HG03280 (cell line): ENCODE data around the gene DMC1.

Source experiments
- ATAC-seq: cut with Tn5 transposase; IDR thresholded peaks from one replicate; pipeline ENCODE4 v1.9.1; 2021; ENCODE audit warnings: mild to moderate bottlenecking, moderate library complexity; ENCODE audit not compliant: unreplicated experiment

DMC1 gene

DNA sequence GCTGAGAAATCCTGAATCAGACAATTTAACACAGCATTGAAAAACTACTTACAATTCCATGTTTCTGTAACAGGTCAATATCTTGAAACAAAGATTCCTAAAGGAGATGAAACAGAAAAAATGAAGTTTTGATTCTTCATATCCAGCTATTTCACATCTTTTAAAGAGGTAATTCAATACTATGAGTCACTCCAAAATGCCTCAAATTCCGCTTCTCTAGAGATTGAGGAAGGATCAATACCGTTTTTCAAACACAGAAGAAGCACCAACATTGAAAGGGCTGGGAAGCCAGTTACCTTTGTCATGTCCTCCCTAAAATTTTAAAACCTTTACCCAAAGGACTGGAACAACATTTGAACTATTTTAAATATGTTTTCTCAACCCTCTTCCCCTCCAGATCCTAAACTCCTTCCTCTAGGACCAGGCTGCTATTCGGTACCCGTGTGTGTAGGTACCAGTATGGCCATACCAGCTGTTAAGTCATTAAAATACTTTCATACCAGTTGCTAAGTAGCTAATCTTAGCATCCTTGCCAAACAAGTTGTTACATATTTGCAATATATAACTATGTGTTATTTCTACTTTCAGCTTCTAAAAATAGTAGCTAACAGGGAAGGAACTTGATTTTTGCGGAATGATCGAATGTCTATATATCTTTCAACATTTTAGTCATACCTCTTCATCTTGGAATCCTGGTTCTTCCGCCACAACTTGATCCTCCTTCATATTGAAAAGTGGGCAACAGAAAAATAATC lies 2.3 kb downstream of the DMC1 start:
- ATAC-seq = no peak

DNA sequence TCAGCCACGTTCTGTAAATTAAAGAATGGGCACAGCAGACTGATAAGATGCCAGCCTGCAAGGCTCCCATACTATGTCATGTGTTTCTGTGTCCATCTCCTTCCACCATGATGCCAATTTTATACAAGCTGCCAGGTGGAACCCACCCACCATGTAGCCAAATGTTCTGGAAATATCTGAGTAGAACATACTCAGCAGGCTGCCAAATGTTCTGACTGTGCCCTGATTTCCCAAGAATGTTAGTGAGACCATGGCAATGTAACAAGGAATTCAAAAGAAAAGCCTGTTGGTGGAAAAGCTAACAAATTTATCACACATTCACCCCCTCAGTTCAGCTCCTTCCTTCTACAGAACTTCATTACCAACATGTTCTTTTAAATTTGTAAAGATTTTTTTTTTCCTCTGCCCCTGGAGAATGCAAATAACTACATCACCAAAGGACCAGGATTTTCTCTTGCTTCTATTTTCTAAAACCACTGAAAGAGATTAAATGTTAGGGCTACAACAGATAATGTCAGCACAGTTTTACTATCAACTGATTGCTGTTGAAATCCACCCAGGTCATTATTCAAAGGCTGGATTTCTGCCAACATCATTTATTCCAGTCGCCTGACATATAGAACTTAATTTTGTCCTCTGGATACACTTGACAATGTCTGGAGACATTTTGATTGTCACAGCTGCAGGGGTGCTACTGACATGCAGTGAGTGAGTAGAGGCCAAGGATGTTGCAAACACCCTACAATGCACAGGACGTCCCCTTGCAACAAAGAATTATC lies 3.1 kb downstream of the DMC1 start:
- ATAC-seq = no peak

DNA sequence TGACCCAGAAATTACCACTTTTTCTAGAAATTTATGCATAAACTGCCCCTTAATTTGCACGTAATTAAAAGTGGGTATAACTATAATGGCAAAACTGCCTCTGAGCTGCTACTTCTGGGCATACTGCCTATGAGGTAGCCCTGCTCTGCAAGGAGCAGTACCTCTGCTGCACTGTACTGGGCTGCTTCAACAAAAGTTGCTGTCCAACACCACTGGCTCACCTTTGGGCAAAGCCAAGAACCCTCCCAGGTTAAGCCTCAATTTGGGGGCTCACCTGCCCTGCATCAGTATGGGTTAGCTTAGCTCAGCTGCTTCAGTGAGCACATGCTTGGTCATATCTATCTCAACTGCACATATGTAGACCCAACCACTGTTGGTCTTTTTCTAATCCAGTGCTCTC lies 4.5 kb downstream of the DMC1 start:
- ATAC-seq = no peak

DNA sequence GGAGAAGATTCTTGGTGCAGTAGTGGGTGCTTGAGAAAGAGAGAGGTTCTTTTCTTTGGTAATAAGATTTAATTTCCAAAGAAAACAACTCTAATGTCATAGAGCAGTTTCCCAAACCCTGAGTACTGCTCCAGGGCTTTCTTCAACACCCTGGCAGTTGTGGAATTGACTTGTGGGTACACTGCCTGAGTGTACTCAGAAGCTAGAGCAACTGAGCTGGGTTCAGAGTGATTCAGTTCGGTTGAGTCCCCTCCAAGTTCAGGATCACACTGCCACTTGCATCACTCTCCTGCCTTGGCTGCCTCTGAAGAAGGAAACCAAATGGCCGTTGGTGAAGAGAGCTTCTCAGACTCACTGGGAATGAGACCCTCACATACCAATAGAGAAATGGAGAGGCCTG lies 5.3 kb downstream of the DMC1 start:
- no peak for ATAC-seq

DNA sequence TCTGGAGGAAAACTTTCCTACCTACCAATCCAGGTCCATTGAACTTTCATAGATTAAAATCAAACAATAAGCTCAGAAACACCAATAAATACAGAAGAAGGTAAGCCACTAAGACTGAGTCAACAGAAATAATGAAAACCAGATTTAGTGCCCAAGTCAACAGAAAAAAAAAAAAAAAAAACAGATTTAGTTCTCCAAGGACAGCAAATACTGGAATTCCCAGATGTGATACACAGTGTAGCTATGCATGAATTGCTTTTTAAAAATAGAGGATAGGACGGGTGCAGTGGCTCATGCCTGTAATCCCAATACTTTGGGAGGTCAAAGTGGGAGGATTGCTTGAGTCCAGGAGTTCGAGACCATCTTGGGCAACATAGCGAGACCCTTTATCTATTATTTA lies 15.7 kb downstream of the DMC1 start:
- ATAC-seq = no peak

DNA sequence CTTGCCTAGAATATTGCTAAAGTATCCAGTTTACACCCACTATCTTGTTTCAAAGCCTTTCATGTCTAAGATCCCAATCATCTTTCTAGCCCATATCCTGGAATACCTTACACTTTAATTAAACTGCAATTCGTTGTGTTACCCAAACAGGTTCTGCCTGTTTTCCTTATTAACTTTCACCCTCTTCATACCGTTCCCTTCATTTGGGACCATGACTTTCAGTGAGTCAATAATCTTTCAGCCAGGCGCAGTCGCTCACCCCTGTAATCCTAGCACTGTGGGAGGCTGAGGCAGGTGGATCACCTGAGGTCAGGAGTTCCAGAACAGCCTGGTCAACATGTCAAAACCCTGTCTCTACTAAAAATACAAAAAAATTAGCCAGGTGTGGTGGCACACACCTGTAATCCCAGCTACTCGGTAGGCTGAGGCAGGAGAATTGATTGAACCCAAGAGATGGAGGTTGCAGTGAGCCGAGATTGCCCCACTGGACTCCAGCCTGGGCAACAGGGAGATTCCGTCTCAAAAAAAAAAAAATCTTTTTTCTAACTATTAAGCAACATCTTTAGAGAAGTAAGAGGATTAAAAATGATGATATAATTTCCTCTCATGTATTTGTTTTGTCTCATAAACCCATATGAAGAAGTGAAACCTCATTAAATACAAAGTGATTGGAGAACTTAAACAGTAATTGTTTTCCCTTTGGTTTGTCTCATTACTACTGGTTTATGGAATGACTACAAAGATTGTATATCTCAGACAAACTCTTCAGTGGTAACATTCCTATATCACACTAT lies 20.7 kb downstream of the DMC1 start:
- ATAC-seq = no peak

DNA sequence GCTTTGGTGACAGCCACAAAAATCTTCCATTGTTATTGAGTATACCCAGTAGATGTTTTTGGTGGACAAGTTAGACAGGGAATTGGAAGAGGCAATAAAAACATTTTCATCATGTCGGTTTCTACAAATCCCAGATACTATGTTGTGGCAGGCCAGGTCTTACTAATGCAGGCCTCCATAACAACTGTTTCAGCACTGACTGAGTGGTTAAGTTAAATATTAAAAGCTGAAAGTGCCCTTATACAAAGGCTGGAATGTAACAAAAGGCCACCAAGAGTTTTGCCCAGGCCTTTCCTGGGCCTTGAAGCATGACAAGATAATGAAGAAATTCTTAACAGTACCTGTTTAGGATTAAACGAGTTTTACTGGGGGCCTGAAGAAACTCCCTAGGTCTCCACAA lies 29.3 kb downstream of the DMC1 start:
- ATAC-seq = no peak

DNA sequence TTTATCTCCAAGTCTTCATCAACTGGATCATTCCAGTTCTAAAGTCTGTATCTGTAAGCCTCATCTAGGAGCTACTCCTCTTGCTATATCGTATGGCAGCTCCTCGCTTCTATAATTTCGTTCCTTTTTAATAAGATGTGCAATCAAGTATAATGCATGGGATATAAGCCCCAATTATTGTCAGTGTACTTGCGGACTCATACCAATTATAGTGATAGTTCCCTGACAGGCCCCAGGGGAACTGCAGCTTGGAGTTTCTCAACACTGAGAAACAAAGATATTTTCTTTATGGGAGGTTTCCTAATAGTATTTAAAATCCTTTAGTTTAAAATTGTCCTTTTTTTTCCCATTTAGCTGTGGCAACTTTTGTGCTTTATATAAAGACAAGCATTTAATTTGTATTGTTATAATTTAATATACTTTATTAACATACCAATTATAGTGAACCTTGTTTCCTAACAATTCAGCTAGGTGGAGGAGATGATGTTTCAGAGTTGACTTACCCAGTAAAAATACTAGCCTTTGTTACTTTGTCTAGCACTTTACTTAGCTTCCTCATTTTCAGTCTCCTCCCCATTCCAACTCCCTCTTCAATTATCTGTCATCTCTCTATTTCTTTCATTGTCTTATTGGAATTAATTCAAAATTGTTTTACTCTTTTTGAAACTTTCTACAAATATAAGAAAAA lies 38.6 kb downstream of the DMC1 start:
- ATAC-seq = no peak

DNA sequence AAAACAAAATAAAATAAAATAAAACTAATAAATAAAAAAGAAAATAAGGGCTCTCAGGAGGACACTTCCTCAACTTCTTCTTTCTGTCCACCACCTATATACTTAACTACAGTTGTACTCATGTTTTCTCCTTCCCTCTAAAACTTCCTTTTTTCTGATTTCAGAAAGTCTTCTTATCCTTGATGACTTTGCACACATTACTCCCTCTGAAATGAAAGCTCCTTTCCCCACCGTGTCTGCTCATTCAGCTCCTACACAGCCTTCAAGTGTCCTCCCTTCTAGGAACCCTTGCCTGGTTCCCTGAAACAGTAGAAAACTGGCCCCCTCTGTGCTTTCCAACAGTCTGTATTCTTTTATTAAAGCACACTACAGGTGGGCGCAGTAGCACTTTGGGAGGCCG lies 45.6 kb downstream of the DMC1 start:
- ATAC-seq = no peak

DNA sequence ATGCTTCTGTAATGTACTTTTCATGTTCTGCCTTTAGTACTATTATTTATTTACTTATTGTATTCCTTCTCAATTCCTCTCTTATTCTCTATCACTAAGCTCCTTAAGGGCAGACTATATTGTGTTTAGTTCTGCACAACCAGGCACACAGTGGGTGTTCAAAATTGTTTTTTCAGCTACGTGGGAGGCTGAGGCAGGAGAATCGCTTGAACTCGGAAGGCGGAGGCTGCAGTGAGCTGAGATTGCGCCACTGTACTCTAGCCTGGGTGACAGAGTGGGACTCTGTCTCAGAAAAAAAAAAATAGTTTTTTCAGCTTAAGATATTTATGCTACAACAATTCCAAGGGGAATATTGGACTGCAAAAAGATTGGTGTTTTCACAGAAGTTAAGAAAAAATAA lies 46.5 kb downstream of the DMC1 start:
- no peak for ATAC-seq

DNA sequence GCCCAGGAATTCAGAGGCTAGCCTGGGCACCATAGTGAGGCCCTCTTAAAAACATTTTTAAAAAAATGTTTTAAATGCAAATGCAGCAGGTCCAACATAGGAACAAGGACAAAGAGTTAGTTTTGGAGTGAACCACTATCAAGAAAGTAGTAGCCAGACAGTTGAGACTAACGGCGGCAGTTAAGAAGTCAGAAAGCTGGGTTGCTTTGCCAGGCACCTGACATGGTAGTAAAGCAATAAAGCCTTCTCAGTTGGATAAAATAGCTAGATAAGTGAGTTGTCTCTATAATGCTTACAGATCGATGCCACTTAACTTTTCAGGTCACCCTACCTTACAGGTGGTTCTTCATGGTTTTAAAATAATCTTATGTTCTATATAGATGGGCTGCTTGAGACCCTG lies 47.0 kb downstream of the DMC1 start:
- ATAC-seq = no peak

DNA sequence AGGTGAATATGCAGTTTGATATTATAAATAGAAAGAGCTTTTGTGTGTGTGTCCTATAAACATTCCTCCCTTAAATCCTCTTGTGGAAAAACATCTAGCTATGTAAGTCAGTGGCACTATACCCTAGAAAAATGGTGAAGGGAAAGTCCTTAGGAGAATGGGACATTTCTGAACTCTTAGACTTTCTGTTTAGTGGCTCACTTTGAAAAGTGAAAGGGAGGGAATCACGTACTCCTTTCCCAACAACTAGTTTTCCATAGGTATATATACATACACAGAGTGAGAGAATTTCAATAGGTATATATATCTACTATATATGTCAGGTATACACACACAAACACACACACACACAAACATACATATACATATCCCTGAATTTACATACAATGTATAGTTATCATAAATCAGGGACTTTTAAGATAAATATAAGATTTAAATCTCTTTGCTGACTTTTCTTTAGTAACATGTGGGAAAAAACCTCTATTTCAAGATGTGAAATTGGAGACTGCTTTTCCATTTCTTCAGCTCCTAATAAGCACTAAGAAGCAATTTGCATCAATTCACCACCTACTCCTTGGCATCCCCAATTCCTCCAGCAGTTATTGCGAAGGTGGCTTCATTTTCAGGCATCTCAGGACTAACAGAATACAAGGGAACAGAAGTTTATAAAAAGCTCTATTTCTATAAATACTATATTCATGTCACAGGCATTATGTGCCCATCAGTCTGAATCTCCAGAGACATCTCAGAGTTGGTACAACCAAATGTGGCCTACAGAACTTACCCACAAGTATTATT lies 50.3 kb downstream of the DMC1 start:
- ATAC-seq = no peak

DNA sequence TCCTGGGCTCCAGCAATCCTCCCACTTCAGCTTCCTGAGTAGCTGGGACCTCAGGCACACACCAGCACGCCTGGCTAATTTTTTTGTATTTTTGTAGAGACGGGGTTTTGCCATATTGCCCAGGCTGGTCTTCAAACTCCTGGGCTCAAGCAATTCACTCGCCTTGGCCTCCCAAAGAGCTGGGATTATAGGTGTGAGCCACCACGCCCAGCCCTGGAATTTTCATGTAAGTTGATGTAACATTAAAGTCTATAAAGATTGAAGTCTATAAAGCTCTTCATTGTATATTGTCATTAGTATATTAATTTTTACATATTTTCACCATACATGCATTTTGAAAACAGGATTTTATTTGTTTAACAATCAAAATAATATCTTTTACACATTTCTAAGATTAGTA lies 51.4 kb downstream of the DMC1 start:
- no peak for ATAC-seq

DNA sequence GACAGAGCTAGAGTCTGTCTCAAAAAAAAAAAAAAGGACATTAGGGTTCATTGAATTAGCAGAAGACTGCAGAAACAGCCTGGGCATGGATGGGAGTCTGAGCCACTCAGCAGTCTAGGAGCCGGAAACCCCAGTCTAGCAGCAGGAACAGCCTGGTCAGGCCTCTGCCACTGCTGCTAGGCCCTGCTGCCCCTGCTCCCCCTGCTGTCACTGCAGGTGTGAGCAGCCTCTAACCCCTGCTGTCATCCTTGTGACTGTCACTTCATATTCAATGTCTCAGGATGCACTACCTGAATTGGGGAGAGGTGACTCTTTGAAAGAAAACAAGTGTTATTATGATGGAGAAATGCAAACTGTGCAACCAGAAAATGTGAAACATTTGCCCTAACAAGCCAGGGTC lies 56.9 kb downstream of the DMC1 start:
- ATAC-seq = no peak

DNA sequence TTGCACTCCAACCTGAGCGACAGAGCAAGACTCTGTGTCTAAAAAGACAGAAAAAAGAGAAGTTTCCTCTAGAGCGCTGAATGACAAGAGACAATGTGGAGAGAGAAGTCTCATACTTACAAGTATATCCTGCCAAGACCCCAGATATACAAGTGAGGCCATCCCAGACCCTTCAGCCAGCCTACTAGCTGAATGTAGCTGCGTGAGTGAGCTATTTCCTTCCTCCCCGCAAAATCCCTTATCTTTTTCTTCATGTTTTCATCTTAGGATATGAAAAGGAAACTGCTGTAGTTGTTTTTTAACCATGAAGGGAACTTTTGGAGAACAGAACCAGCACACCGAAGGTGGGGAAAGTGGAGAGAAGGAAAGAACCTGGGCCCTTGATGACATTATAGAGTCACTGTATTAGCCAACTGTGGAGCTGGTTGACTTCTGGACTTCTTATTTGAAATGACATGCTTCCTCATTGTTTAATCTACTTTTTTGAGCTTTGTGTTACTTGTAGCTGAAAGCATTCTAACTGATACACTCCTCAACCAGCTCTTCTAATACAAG lies 59.5 kb downstream of the DMC1 start:
- no peak for ATAC-seq

DNA sequence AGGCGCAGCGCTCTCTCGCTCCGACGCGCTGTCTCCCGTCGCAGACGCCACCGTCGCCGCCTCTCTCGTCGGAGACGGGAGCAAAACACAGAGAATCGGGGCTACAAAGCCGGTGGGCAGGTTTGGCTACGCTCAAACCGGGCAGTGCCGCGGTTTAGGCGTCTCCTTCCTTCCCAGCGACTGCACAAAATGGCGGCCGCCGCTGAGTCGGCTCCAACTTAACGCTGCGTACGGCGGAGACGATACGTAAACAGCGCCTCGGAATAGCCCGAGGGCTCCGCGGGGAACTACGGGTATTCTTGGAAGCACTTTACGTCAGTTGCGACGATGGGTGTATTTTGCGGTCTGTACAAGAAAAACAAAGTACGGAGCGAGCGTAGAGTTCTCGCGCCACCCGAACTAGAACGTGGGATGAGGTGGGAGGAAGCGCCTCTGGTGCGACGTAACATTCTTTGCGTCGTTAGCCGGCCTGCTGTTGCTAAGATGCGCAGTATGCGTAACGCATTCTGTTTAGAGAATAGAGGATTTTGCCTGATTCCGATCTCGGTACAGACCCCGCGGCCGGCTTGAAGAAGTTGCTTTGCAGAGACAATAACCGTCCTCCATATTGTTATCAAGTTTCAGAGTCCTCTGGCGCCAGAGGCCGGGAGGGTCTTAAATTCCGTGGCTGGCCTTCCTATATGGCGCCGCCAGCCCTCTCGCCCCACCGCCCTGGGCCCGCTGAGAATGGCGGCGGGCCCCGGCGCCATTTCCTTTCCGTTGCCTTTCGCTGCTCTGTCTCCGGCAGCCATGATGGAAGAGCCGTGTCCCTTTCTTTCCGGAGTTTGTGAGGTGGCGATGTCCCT lies 63.6 kb downstream of the DMC1 start, which contains the start of gene DDX17:
Gene DDX17, minus strand, starts transcription at position 194 of the 845 bp plus-strand sequence.
- peak; percentile 85 for ATAC-seq

DNA sequence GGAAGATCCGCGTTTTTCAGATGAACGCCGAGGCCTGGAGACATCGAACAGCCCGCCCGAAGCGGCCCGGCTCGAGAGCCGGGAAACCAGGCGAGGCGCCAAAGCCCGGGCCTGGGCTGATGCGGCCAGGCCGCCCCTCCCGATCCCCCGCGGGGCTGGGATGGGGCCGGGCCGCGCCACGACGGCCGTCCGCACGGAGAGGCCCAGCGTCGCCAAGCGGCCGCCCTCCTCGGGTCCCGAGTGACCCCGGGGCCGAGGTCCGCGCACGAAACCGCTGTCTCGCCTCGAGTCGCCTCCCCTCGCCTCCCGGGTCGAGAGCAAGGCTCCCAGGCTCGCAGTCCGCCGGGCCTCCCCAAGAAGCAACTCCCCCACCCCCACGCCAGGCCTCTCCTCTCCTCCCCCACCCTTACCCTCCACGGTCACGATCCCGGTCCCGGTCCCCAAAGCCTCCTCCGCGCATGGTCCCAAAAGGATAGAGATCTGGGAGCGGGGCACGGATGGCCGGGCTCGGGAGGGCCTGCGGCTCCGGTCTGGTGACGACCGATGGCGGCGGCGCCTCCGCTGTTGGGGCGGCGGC lies 64.4 kb downstream of the DMC1 start:
- ATAC-seq = peak; percentile 32

DNA sequence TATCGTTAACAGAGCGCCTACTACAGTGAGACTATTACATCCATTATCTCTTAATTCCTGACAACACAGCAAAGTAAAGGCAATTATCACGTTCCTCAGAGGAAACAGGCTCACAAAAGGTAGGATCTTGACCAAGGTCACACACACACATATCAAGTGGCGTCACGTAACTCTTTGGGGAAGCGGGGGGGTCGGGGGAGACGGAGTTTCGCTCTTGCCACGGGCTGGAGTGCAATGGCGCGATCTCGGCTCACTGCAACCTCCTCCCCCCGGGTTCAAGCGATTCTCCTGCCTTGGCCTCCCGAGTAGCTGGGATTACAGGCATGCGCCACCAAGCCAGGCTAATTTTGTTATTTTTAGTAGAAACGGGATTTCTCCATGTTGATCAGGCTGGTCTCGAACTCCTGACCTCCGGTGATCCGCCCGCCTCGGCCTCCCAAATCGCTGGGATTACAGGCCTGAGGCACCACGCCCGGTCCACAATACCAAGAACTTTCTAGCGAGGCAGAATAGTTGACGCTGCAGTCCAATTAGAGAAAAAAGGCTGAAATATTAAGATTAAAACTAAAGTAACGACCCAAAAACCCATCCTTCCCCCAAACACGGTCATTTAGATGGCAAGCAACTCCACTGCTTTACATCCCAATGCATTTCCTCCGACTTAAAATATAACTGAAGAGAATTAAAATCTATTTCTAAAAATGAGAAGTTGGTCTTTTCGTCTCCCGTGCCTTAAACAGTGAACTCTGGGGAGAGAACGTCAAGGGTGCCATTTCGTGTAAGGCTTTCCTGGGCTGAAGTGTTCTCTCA lies 65.0 kb downstream of the DMC1 start:
- ATAC-seq = no peak
